Measurements from ENCODE around the gene SLC25A10.

The SLC25A10 gene

DNA sequence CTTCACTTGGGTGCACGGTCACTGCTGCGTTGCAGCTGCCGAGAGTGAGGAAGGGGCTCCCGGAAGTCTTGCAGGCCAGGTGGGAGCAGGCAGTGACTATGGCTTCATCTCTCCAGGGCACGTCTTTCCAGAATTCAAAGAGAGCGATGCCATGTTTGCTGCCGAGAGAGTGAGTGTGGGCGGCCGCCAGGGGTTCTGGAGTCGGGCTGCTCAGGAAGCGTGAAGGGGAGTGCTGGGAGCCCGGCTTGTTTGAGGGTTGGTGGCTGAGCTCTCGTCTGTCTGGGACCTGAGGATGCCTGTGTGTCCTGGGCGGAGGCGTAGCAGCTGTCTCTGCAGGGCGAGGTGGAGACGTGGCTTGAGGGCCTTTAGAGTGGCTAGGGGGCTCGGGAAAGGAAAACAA lies 22.0 kb upstream of the SLC25A10 start:
- TF ChIP-seq EP300 (IDR thresholded peaks at IDR 0.05; ENCODE audit: borderline replicate concordance) (no peak), TEAD4 (IDR thresholded peaks at IDR 0.05) (no peak), NFIC (IDR thresholded peaks at IDR 0.05) (no peak), TCF12 (IDR thresholded peaks at IDR 0.05; ENCODE audit: low read depth) (no peak), ZBTB7A (IDR thresholded peaks at IDR 0.05; ENCODE audit: low read depth) (no peak), FOXM1 (IDR thresholded peaks at IDR 0.05; ENCODE audit: borderline replicate concordance, low read depth) (no peak), REST (IDR thresholded peaks at IDR 0.05; ENCODE audit: low read depth) (no peak), EGR1 (IDR thresholded peaks at IDR 0.05) (no peak), CREB1 (IDR thresholded peaks at IDR 0.05; ENCODE audit: low read depth) (no peak)

GRCh38 chr17:81690549-81690948 lies 21.5 kb upstream of the SLC25A10 start:
- TF ChIP-seq TAF1 (IDR thresholded peaks at IDR 0.05; ENCODE audit: low read depth) = no peak
- TF ChIP-seq RAD21 (IDR thresholded peaks at IDR 0.05; ENCODE audit: low read depth) = no peak
- TF ChIP-seq USF1 (IDR thresholded peaks at IDR 0.05) = no peak
- no peak for TF ChIP-seq TCF12 (IDR thresholded peaks at IDR 0.05; ENCODE audit: low read depth)
- no peak for TF ChIP-seq NFIC (IDR thresholded peaks at IDR 0.05)
- no peak for TF ChIP-seq FOXM1 (IDR thresholded peaks at IDR 0.05; ENCODE audit: borderline replicate concordance, low read depth)
- TF ChIP-seq EP300 (IDR thresholded peaks at IDR 0.05; ENCODE audit: borderline replicate concordance) = no peak
- TF ChIP-seq CREB1 (IDR thresholded peaks at IDR 0.05; ENCODE audit: low read depth) = no peak
- no peak for TF ChIP-seq EGR1 (IDR thresholded peaks at IDR 0.05)
- no peak for TF ChIP-seq YY1 (IDR thresholded peaks at IDR 0.05; ENCODE audit: low read depth)
- no peak for TF ChIP-seq REST (IDR thresholded peaks at IDR 0.05; ENCODE audit: low read depth)
- TF ChIP-seq ZBTB7A (IDR thresholded peaks at IDR 0.05; ENCODE audit: low read depth) = no peak
- TF ChIP-seq, protein P1, sequence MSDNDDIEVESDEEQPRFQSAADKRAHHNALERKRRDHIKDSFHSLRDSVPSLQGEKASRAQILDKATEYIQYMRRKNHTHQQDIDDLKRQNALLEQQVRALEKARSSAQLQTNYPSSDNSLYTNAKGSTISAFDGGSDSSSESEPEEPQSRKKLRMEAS (IDR thresholded peaks at IDR 0.05) = no peak
- TF ChIP-seq TEAD4 (IDR thresholded peaks at IDR 0.05) = no peak
- TF ChIP-seq CEBPB (IDR thresholded peaks at IDR 0.05) = no peak

DNA sequence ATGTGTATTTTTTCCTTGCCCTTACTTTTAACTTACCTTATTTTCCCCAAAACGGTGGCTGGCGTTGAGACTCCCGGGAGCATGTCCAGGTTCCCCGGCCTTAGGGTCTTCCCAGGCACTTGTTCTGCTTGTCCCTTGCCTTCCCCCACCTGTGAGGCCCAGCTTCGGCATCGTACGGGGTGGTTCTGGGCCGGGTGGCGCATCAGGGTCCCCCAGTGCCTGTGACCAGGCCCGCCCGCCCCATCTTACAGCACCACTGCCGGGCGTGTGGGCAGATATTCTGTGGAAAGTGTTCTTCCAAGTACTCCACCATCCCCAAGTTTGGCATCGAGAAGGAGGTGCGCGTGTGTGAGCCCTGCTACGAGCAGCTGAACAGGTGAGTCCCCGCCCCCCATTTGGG lies 20.9 kb upstream of the SLC25A10 start:
- TF ChIP-seq TCF12 (IDR thresholded peaks at IDR 0.05; ENCODE audit: low read depth) (no peak), ZBTB7A (IDR thresholded peaks at IDR 0.05; ENCODE audit: low read depth) (no peak), EGR1 (IDR thresholded peaks at IDR 0.05) (no peak), CREB1 (IDR thresholded peaks at IDR 0.05; ENCODE audit: low read depth) (no peak), EP300 (IDR thresholded peaks at IDR 0.05; ENCODE audit: borderline replicate concordance) (no peak), REST (IDR thresholded peaks at IDR 0.05; ENCODE audit: low read depth) (no peak), NFIC (IDR thresholded peaks at IDR 0.05) (no peak), FOXM1 (IDR thresholded peaks at IDR 0.05; ENCODE audit: borderline replicate concordance, low read depth) (no peak), USF1 (IDR thresholded peaks at IDR 0.05) (no peak), CEBPB (IDR thresholded peaks at IDR 0.05) (no peak), RAD21 (IDR thresholded peaks at IDR 0.05; ENCODE audit: low read depth) (no peak), YY1 (IDR thresholded peaks at IDR 0.05; ENCODE audit: low read depth) (no peak), TAF1 (IDR thresholded peaks at IDR 0.05; ENCODE audit: low read depth) (no peak), TEAD4 (IDR thresholded peaks at IDR 0.05) (no peak)
- TF ChIP-seq, protein P1 (IDR thresholded peaks at IDR 0.05) = no peak

DNA sequence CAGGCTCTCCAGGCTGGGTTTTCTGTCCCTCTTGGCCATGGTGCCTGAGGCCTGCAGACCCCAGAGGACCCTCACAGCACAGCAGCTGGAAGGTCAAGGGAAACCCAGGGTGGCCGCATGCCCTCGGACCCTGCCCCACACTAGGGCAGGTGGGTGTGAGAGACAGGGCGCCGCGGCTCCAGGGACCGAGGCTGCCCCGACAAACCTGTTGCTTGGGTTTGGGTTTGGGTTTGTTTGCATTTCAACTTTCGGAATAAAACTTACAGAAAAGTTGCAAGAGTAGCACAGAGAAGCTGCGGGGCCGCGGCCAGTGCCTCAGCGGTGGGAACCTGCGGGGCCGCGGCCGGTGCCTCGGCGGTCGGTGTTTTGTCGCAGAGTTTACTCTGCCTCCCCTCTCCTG lies 20.5 kb upstream of the SLC25A10 start:
- no peak for TF ChIP-seq TAF1 (IDR thresholded peaks at IDR 0.05; ENCODE audit: low read depth)
- TF ChIP-seq NFIC (IDR thresholded peaks at IDR 0.05) = no peak
- TF ChIP-seq RAD21 (IDR thresholded peaks at IDR 0.05; ENCODE audit: low read depth) = no peak
- no peak for TF ChIP-seq EP300 (IDR thresholded peaks at IDR 0.05; ENCODE audit: borderline replicate concordance)
- TF ChIP-seq TCF12 (IDR thresholded peaks at IDR 0.05; ENCODE audit: low read depth) = no peak
- no peak for TF ChIP-seq YY1 (IDR thresholded peaks at IDR 0.05; ENCODE audit: low read depth)
- TF ChIP-seq USF1 (IDR thresholded peaks at IDR 0.05) = no peak
- TF ChIP-seq, protein P1 (IDR thresholded peaks at IDR 0.05) = no peak
- TF ChIP-seq CEBPB (IDR thresholded peaks at IDR 0.05) = no peak
- TF ChIP-seq EGR1 (IDR thresholded peaks at IDR 0.05) = no peak
- TF ChIP-seq CREB1 (IDR thresholded peaks at IDR 0.05; ENCODE audit: low read depth) = no peak
- TF ChIP-seq ZBTB7A (IDR thresholded peaks at IDR 0.05; ENCODE audit: low read depth) = no peak
- no peak for TF ChIP-seq REST (IDR thresholded peaks at IDR 0.05; ENCODE audit: low read depth)
- no peak for TF ChIP-seq TEAD4 (IDR thresholded peaks at IDR 0.05)

Measured in Ishikawa (cell line).